SJSA1 (cell line): Measurements from ENCODE around the gene C5AR2. TPM values are rescaled to one million over a fixed set of nuclear protein-coding genes. Genes with fewer than 3 reads are reported as not detected.
"Not testable (repeated sequence)": the region's sequence is repeated elsewhere in the genome, so short reads cannot be mapped to it uniquely, and the experiment has no call there.

ENCODE experiments used
- DNase-seq, 2 experiments: peaks; one replicate each; pipeline ENCODE4 v3.0.0-alpha.2; 2015 to 2020; ENCODE audit warnings: low spot score in 2 of 2, low read depth in 1 of 2
- H3K27ac ChIP-seq: fragments of 250-450 bp; sonication (Bioruptor Pico); 2 replicates; pipeline ENCODE4 v1.5.1; 2020; ENCODE audit warnings: mild to moderate bottlenecking, moderate library complexity
- H3K27me3 ChIP-seq: fragments of 250-450 bp; sonication (Bioruptor Pico); replicated peaks from 2 replicates; pipeline ENCODE4 v1.5.1; 2020; ENCODE audit warnings: mild to moderate bottlenecking, moderate library complexity
- H3K36me3 ChIP-seq: fragments of 250-450 bp; sonication (Bioruptor Pico); 2 replicates; pipeline ENCODE4 v1.5.1; 2020; ENCODE audit warnings: mild to moderate bottlenecking
- H3K4me1 ChIP-seq: fragments of 250-450 bp; sonication (Bioruptor Pico); replicated peaks from 2 replicates; pipeline ENCODE4 v1.6.1; 2021; ENCODE audit warnings: mild to moderate bottlenecking
- H3K4me3 ChIP-seq: fragments of 250-450 bp; sonication (Bioruptor Pico); 2 replicates; pipeline ENCODE4 v1.5.1; 2020; ENCODE audit warnings: mild to moderate bottlenecking
- H3K9me3 ChIP-seq: fragments of 250-450 bp; sonication (Bioruptor Pico); replicated peaks from 2 replicates; pipeline ENCODE4 v1.5.1; 2020; ENCODE audit warnings: mild to moderate bottlenecking
- total RNA-seq: library from RNA; depleted of rRNA; stranded (reverse); fragments of >200 nt; shearing (Covaris generic); gene quantifications from 2 replicates; pipeline ENCODE4 v1.2.3, GENCODE V29; 2014

C5AR2 gene
- total RNA-seq, 1 experiment from 2014 or later: not detected

GRCh38 chr19:47362321-47362720, 30.3 kb downstream of the C5AR2 start:
- Histone ChIP-seq H3K36me3 (peaks cover 81% of the 10 kb centered on the region), H3K27me3 (no peaks in the 10 kb centered on the region)

DNA sequence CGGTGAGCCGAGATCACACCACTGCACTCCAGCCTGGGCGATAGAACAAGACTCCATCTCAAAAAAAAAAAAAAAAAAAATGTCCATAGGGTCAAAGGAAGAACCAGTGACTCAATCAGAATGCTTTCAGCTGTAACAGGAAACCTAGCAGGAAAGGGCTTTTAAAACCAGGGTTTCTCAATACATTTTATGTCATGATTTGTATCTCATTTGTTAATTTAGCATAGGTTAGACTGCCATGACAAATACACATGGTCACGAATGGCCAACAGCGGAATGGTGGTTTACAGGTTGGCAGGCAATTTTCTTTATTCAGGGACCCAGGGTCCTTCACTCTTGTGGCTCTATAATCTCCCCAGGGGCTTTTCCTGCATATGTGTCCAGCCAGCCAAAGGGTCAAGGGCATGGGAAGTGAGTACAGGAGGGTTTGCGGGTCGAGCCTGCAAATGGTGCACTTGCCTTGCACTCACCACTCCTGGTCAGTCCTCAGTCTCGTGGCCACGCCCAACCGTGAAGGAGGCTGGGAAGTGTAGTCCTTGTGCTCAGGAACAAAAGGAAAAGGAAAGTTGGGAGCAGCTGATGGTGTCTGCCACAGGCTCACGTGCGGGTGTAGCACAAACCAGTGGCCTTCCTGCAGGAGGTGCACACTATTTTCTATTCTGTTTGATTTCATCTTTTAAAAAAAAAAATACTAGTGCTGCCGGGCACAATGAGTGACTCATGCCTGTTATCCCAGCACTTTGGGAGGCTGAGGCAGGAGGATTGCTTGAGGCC, 32.0 kb downstream of the C5AR2 start:
- Histone ChIP-seq H3K27me3 (no peaks in the 10 kb centered on the region), H3K4me1 (peaks cover 7% of the 10 kb centered on the region), H3K27ac (no peak overlapping the region), H3K4me3 (no peak overlapping the region), H3K36me3 (peaks cover 65% of the 10 kb centered on the region), H3K9me3 (no peaks in the 10 kb centered on the region)
- DNase-seq: no peak

More at GRCh38 chr19:47362321-47362720, 30.3 kb downstream of the C5AR2 start:
- no peak for DNase-seq
- no peak overlapping the region for H3K4me3 ChIP-seq
- H3K4me1 ChIP-seq: no peaks in the 10 kb centered on the region
- H3K9me3 ChIP-seq: no peaks in the 10 kb centered on the region
- no peak overlapping the region for H3K27ac ChIP-seq

- H3K4me1 ChIP-seq: peaks cover 20% of the 10 kb centered on the region
- not testable (repeated sequence) for H3K4me3 ChIP-seq, DNase-seq, H3K27ac ChIP-seq, H3K27me3 ChIP-seq, H3K9me3 ChIP-seq
- peaks cover 57% of the 10 kb centered on the region for H3K36me3 ChIP-seq
Observed at GRCh38 chr19:47365455-47365854, 33.5 kb downstream of the C5AR2 start.

DNA sequence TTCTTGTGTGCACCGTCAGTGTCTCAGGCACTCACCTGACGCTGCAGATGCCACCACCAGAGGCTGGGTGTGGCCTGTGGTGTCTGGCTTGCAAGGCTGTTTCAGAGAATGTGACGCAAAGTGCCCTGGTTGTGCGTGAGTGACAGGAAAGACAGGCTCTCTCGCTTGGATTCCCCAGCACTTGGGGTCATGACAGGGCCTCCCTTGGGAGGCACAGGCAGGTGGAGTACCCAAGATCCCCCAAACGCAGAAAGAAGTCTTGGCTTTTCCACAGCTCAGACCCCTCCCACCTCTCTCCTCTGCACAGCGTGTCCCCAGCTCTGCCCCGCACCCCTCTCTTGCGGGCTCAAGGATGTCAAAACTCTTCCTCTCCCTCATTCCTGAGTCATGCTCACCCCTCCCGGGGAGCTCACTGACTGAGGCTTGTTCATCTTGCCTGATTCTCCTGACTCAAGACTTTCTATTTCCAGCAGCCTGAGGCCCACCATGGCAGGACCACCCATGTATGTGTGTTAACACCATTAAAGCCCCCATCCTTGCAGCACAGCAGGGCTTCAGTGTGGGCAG, 38.2 kb downstream of the C5AR2 start:
- H3K9me3 ChIP-seq: no peaks in the 10 kb centered on the region
- no peak overlapping the region for H3K4me3 ChIP-seq
- H3K27me3 ChIP-seq: no peaks in the 10 kb centered on the region
- H3K4me1 ChIP-seq: peaks cover 31% of the 10 kb centered on the region
- peaks cover 60% of the 10 kb centered on the region for H3K36me3 ChIP-seq
- peak overlapping the region; percentile 49 for H3K27ac ChIP-seq
- peak; percentile 97 to 99 for DNase-seq

- Histone ChIP-seq H3K36me3 (peaks cover 66% of the 10 kb centered on the region), H3K27me3 (no peaks in the 10 kb centered on the region), H3K27ac (no peak overlapping the region), H3K9me3 (no peaks in the 10 kb centered on the region), H3K4me1 (peaks cover 31% of the 10 kb centered on the region), H3K4me3 (no peak overlapping the region)
- no peak for DNase-seq
Observed at GRCh38 chr19:47371261-47371660, 39.3 kb downstream of the C5AR2 start.

GRCh38 chr19:47372603-47373002, 40.6 kb downstream of the C5AR2 start:
- H3K4me3 ChIP-seq: no peak overlapping the region
- H3K4me1 ChIP-seq: peaks cover 31% of the 10 kb centered on the region
- H3K36me3 ChIP-seq: peaks cover 76% of the 10 kb centered on the region
- H3K27ac ChIP-seq: no peak overlapping the region
- H3K9me3 ChIP-seq: no peaks in the 10 kb centered on the region
- no peaks in the 10 kb centered on the region for H3K27me3 ChIP-seq
- no peak for DNase-seq

DNA sequence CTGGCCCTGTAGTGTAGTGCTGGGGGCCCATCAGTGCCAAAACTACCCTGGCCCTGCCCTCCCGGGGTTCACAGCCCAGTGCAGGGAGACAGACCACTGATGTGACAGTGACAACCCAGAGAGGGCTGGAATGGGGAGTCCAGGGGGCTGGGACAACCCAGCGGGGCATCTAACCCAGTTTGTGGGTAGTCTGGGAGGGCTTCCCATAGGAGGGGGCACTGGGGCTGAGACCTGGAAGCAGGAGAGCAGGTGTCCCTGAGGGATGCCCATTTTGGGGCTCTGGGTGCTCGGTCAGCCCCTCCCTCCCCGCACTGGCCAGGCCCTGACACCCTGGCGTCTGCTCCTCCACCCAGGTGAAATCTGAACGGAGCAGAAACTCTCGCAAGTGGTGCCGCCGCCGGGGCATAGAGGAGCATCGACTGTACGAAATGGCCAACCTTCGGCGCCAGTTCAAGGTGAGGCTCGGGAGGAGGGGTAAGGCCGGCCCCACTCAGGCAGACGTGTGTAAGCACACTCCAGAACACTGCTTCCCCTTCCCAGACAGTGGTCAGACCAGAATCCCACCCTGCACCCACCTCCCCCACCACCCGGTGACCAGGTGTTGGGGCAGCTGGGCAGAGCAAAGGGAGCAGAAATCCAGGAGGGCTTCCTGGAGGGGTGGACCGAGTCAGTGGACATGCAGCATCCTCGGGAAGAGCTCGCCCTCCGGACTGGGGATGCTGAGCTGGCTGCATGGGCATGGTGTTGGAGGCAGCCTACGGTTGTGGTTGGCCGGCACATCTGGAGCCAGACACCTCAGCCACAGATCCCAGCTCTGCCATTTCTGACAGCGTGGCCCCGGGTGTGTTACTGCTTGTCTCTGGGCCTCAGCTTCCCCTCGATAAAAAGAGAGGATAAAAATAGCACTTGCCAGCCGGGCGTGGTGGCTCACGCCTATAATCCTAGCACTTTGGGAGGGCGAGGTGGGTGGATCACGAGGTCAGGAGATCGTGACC, 41.6 kb downstream of the C5AR2 start:
- DNase-seq: peak in 1 of 2 experiments; percentile 43
- no peaks in the 10 kb centered on the region for H3K9me3 ChIP-seq
- no peaks in the 10 kb centered on the region for H3K27me3 ChIP-seq
- no peak overlapping the region for H3K27ac ChIP-seq
- no peak overlapping the region for H3K4me3 ChIP-seq
- peaks cover 81% of the 10 kb centered on the region for H3K36me3 ChIP-seq
- H3K4me1 ChIP-seq: peaks cover 28% of the 10 kb centered on the region

DNA sequence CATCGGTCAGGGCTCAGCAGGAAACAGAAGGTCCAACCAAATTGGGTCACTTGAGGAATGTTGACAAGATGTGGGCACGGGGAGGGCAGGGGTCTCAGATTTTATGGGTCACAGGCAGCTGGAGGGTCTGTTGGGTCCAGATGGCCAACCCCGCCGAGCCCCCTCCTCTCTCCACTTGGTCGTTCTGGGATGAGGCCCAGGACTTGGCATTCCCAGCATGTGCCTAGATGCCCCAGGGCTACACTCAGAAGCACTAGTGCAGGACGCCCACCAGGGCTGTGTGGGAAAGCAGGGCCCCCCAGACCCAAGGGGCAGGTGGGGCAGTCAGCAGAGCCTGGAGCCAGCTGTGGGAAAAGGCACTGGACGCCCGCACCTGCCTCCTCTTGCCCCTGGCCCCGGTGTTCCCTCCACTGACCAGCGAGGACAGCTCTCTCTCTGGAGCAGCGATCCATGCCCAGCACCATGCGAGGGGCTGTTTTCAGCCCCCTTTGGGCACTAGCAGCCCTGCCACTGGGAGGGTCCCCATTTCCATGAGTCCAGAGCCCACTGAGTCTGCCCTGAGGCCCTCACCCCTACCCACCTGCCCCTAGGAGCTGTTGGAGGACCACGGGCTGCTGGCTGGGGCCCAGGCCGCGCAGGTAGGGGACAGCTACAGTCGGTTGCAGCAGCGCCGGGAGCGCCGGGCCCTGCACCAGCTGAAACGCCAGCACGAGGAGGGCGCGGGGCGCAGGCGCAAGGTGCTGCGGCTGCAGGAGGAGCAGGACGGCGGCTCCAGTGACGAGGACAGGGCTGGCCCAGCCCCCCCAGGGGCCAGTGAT, 43.1 kb downstream of the C5AR2 start:
- Histone ChIP-seq H3K4me3 (no peak overlapping the region), H3K36me3 (peaks cover 83% of the 10 kb centered on the region), H3K9me3 (no peaks in the 10 kb centered on the region)

GRCh38 chr19:47375694-47376588, 44.0 kb downstream of the C5AR2 start:
- Histone ChIP-seq H3K36me3 (peaks cover 89% of the 10 kb centered on the region), H3K27me3 (no peaks in the 10 kb centered on the region), H3K9me3 (no peaks in the 10 kb centered on the region), H3K27ac (no peak overlapping the region), H3K4me1 (peaks cover 6% of the 10 kb centered on the region), H3K4me3 (no peak overlapping the region)
- no peak for DNase-seq

More for the DNA sequence above, 43.1 kb downstream of the C5AR2 start:
- H3K27me3 ChIP-seq: no peaks in the 10 kb centered on the region
- peak in 1 of 2 experiments; percentile 44 for DNase-seq
- no peak overlapping the region for H3K27ac ChIP-seq
- H3K4me1 ChIP-seq: peaks cover 13% of the 10 kb centered on the region

DNA sequence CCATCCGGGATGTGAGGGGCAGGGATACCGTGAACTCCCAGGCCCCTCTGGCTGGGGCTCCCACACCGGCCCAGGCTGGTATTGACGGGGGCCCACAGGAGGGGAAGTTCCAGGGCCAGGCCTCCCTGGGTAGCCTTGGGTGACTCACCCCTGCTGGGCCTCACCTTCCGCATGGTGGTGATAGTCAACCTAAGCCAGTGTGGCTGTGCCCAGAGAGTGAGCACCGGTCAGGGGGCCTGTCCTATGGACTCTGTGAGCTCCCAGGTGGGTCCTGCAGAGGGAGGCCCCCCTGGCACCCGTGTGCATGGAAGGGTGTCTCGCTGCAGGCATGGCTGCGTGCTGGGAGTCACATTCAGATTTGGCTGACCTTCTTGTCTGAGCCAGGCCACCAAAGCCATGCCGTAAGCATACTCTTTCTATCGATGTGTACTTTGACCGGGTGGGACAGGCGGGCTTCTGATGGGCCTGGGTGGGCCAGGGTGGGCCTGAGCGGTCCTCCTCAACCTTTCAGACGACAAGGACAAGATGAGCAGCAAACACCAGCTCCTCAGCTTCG, 44.7 kb downstream of the C5AR2 start:
- H3K27ac ChIP-seq: no peak overlapping the region
- H3K4me3 ChIP-seq: no peak overlapping the region
- H3K36me3 ChIP-seq: peaks cover 89% of the 10 kb centered on the region
- no peak for DNase-seq
- H3K9me3 ChIP-seq: no peaks in the 10 kb centered on the region
- H3K27me3 ChIP-seq: no peaks in the 10 kb centered on the region
- no peaks in the 10 kb centered on the region for H3K4me1 ChIP-seq

GRCh38 chr19:47377208-47377701, 45.3 kb downstream of the C5AR2 start:
- no peak overlapping the region for H3K4me3 ChIP-seq
- H3K27ac ChIP-seq: no peak overlapping the region
- H3K9me3 ChIP-seq: no peaks in the 10 kb centered on the region
- H3K27me3 ChIP-seq: no peaks in the 10 kb centered on the region
- peaks cover 89% of the 10 kb centered on the region for H3K36me3 ChIP-seq
- no peaks in the 10 kb centered on the region for H3K4me1 ChIP-seq
- no peak for DNase-seq

DNA sequence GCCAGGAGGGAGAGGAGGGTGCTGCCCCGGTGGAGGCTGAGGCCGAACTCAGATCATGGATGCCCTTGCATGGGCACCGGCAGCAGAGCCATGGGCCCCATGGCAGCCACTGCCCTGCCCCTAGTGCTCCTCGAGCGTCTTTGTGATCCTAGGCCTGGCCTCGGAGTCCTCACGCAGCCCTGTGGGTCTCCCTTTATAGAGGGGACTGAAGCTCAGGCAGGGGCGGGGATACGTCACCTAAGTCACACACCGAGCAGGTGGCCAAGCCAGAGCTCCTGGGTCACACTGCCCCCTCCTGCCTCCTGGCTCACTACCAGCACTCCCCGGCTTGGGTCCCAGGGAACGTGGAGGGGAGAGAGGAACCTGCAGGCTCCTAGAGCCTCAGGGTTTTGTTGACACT, 45.8 kb downstream of the C5AR2 start:
- no peaks in the 10 kb centered on the region for H3K4me1 ChIP-seq
- peaks cover 84% of the 10 kb centered on the region for H3K36me3 ChIP-seq
- no peaks in the 10 kb centered on the region for H3K9me3 ChIP-seq
- H3K27me3 ChIP-seq: no peaks in the 10 kb centered on the region
- H3K4me3 ChIP-seq: no peak overlapping the region
- no peak for DNase-seq
- no peak overlapping the region for H3K27ac ChIP-seq
